ENCODE measurements around the gene SLC2A2. TPM values are rescaled to one million over a fixed set of nuclear protein-coding genes. Genes with fewer than 3 reads are reported as not detected.

The SLC2A2 gene
- total RNA-seq, 1 donor from 2014 or later: not detected

GRCh38 chr3:171061749-171062148, 35.2 kb upstream of the SLC2A2 start:
- no peaks in the 10 kb centered on the region for H3K36me3 ChIP-seq (ENCODE audit: control insufficient read depth, insufficient read depth, low read length)
- DNase-seq (ENCODE audit: low read depth): no peak
- no peaks in the 10 kb centered on the region for H3K27me3 ChIP-seq (ENCODE audit: control insufficient read depth, insufficient read depth, low read length)
- FAIRE-seq: no peak
- no peak for TF ChIP-seq CTCF (IDR thresholded peaks at IDR 0.05; ENCODE audit: insufficient read depth, low read length, severe bottlenecking)
- H3K4me3 ChIP-seq (ENCODE audit: low read depth, low read length): no peak overlapping the region

GRCh38 chr3:171059978-171060377, 33.5 kb upstream of the SLC2A2 start:
- FAIRE-seq: no peak
- no peaks in the 10 kb centered on the region for H3K27me3 ChIP-seq (ENCODE audit: control insufficient read depth, insufficient read depth, low read length)
- H3K36me3 ChIP-seq (ENCODE audit: control insufficient read depth, insufficient read depth, low read length): no peaks in the 10 kb centered on the region
- DNase-seq (ENCODE audit: low read depth): no peak
- TF ChIP-seq CTCF (IDR thresholded peaks at IDR 0.05; ENCODE audit: insufficient read depth, low read length, severe bottlenecking): no peak
- H3K4me3 ChIP-seq (ENCODE audit: low read depth, low read length): no peak overlapping the region

GRCh38 chr3:171058873-171059603, 32.5 kb upstream of the SLC2A2 start:
- no peak for FAIRE-seq
- no peaks in the 10 kb centered on the region for H3K36me3 ChIP-seq (ENCODE audit: control insufficient read depth, insufficient read depth, low read length)

GRCh38 chr3:171058058-171058457, 31.5 kb upstream of the SLC2A2 start:
- DNase-seq (ENCODE audit: low read depth): peak; percentile 7

More at GRCh38 chr3:171058873-171059603, 32.5 kb upstream of the SLC2A2 start:
- TF ChIP-seq CTCF (IDR thresholded peaks at IDR 0.05; ENCODE audit: insufficient read depth, low read length, severe bottlenecking): no peak
- Histone ChIP-seq H3K27me3 (ENCODE audit: control insufficient read depth, insufficient read depth, low read length) (no peaks in the 10 kb centered on the region), H3K4me3 (ENCODE audit: low read depth, low read length) (no peak overlapping the region)
- DNase-seq (ENCODE audit: low read depth): no peak

GRCh38 chr3:171057072-171057471, 30.6 kb upstream of the SLC2A2 start:
- no peak for FAIRE-seq

More at GRCh38 chr3:171058058-171058457, 31.5 kb upstream of the SLC2A2 start:
- no peaks in the 10 kb centered on the region for H3K36me3 ChIP-seq (ENCODE audit: control insufficient read depth, insufficient read depth, low read length)
- TF ChIP-seq CTCF (IDR thresholded peaks at IDR 0.05; ENCODE audit: insufficient read depth, low read length, severe bottlenecking): no peak
- H3K27me3 ChIP-seq (ENCODE audit: control insufficient read depth, insufficient read depth, low read length): no peaks in the 10 kb centered on the region
- H3K4me3 ChIP-seq (ENCODE audit: low read depth, low read length): no peak overlapping the region
- FAIRE-seq: no peak

More at GRCh38 chr3:171057072-171057471, 30.6 kb upstream of the SLC2A2 start:
- DNase-seq (ENCODE audit: low read depth): no peak
- Histone ChIP-seq H3K4me3 (ENCODE audit: low read depth, low read length) (no peak overlapping the region), H3K36me3 (ENCODE audit: control insufficient read depth, insufficient read depth, low read length) (no peaks in the 10 kb centered on the region), H3K27me3 (ENCODE audit: control insufficient read depth, insufficient read depth, low read length) (no peaks in the 10 kb centered on the region)
- no peak for TF ChIP-seq CTCF (IDR thresholded peaks at IDR 0.05; ENCODE audit: insufficient read depth, low read length, severe bottlenecking)

Measured in bronchial epithelial cell (primary cell).